Natural killer cell treated with Interleukin-12 subunit alpha and Interleukin-12 subunit beta and Interleukin-15 and Interleukin-18, amount 100 ng/mL, for 72 hours (primary cell): ENCODE measurements around the gene NME3. TPM values are rescaled to one million over a fixed set of nuclear protein-coding genes. Genes with fewer than 3 reads are reported as not detected.

Experiments used
- ATAC-seq, 2 donors: fragments of 150-1000 bp; cut with Tn5 transposase in 1 of 2; sonication (Bioruptor Pico), chemical (Tn5 transposase) in 1 of 2; 2 replicates each; pipeline ENCODE4 v1.10.0; 2021
- DNase-seq: peaks from one replicate; pipeline ENCODE4 v3.0.0; 2022; ENCODE audit warnings: low spot score
- H3K27ac Mint-ChIP-seq, 2 donors: 1 replicate in 1 of 2; 2 replicates in 1 of 2; pipeline ENCODE4 v1.8.0; 2022; ENCODE audit warnings: mixed read lengths in 2 of 2, mild to moderate bottlenecking in 1 of 2, moderate library complexity in 1 of 2
- H3K27me3 Mint-ChIP-seq, 2 donors: 1 replicate in 1 of 2; 2 replicates in 1 of 2; pipeline ENCODE4 v1.8.0; 2022; ENCODE audit warnings: mixed read lengths in 2 of 2
- H3K36me3 Mint-ChIP-seq: one replicate; pipeline ENCODE4 v1.8.0; 2022; ENCODE audit warnings: mixed read lengths
- H3K4me1 Mint-ChIP-seq, 2 donors: 1 replicate in 1 of 2; 2 replicates in 1 of 2; pipeline ENCODE4 v1.8.0; 2022; ENCODE audit warnings: low read depth in 2 of 2, mixed read lengths in 2 of 2, mild to moderate bottlenecking in 1 of 2
- H3K4me3 Mint-ChIP-seq: one replicate; pipeline ENCODE4 v1.8.0; 2022; ENCODE audit warnings: mixed read lengths
- H3K9me3 Mint-ChIP-seq: 2 replicates; pipeline ENCODE4 v1.8.0; 2022; ENCODE audit warnings: mixed read lengths
- total RNA-seq, 2 donors: library from RNA; stranded (reverse); gene quantifications; one replicate each; pipeline ENCODE4 v1.2.3, GENCODE V29; 2022

Gene NME3
- total RNA-seq, 2 donors from 2014 or later: 37.4 to 46.4 TPM

- H3K36me3 Mint-ChIP-seq: no peaks in the 10 kb centered on the region
- no peak for DNase-seq
- H3K4me1 Mint-ChIP-seq: peaks cover under 1 to 7% of the 10 kb centered on the region in 2 donors
- no peak overlapping the region for H3K27ac Mint-ChIP-seq
- H3K27me3 Mint-ChIP-seq: no peaks in the 10 kb centered on the region
- no peak for ATAC-seq
- no peaks in the 10 kb centered on the region for H3K9me3 Mint-ChIP-seq
- no peak overlapping the region for H3K4me3 Mint-ChIP-seq
Observed at GRCh38 chr16:1764971-1765370, 6.4 kb downstream of the NME3 start.

- peaks cover 0 to 7% of the 10 kb centered on the region in 2 donors for H3K4me1 Mint-ChIP-seq
- ATAC-seq (no peak), DNase-seq (no peak)
- H3K4me3 Mint-ChIP-seq: no peak overlapping the region
- H3K27ac Mint-ChIP-seq: no peak overlapping the region
- no peaks in the 10 kb centered on the region for H3K27me3 Mint-ChIP-seq
- no peaks in the 10 kb centered on the region for H3K9me3 Mint-ChIP-seq
- no peaks in the 10 kb centered on the region for H3K36me3 Mint-ChIP-seq
Observed at GRCh38 chr16:1763521-1764511, 7.5 kb downstream of the NME3 start.

GRCh38 chr16:1762879-1763520 lies 8.3 kb downstream of the NME3 start:
- no peaks in the 10 kb centered on the region for H3K36me3 Mint-ChIP-seq
- ATAC-seq: no peak

GRCh38 chr16:1762196-1762878 lies 9.0 kb downstream of the NME3 start:
- ATAC-seq (no peak), DNase-seq (no peak)
- H3K27ac Mint-ChIP-seq: no peak overlapping the region

More at GRCh38 chr16:1762879-1763520, 8.3 kb downstream of the NME3 start:
- H3K27me3 Mint-ChIP-seq: no peaks in the 10 kb centered on the region
- DNase-seq: no peak
- peaks cover 0 to 5% of the 10 kb centered on the region in 2 donors for H3K4me1 Mint-ChIP-seq
- H3K9me3 Mint-ChIP-seq: no peaks in the 10 kb centered on the region
- no peak overlapping the region for H3K27ac Mint-ChIP-seq
- H3K4me3 Mint-ChIP-seq: no peak overlapping the region

GRCh38 chr16:1761751-1762150 lies 9.6 kb downstream of the NME3 start:
- Mint-ChIP-seq H3K4me3 (no peak overlapping the region), H3K9me3 (no peaks in the 10 kb centered on the region), H3K27ac (no peak overlapping the region), H3K4me1 (peaks cover 5 to 9% of the 10 kb centered on the region in 2 donors), H3K27me3 (no peaks in the 10 kb centered on the region), H3K36me3 (no peaks in the 10 kb centered on the region)
- no peak for ATAC-seq
- no peak for DNase-seq

More at GRCh38 chr16:1762196-1762878, 9.0 kb downstream of the NME3 start:
- Mint-ChIP-seq H3K36me3 (no peaks in the 10 kb centered on the region), H3K4me1 (peaks cover 0 to 8% of the 10 kb centered on the region in 2 donors), H3K9me3 (no peaks in the 10 kb centered on the region), H3K27me3 (no peaks in the 10 kb centered on the region), H3K4me3 (no peak overlapping the region)

- Mint-ChIP-seq H3K27ac (no peak overlapping the region), H3K4me1 (peaks cover 8 to 11% of the 10 kb centered on the region in 2 donors), H3K4me3 (no peak overlapping the region), H3K36me3 (no peaks in the 10 kb centered on the region), H3K9me3 (no peaks in the 10 kb centered on the region), H3K27me3 (no peaks in the 10 kb centered on the region)
- DNase-seq (no peak), ATAC-seq (no peak)
Observed at GRCh38 chr16:1760911-1761310, 10.4 kb downstream of the NME3 start.

GRCh38 chr16:1759511-1759910 lies 11.8 kb downstream of the NME3 start:
- Mint-ChIP-seq H3K27me3 (no peaks in the 10 kb centered on the region), H3K4me1 (peaks cover 8 to 11% of the 10 kb centered on the region in 2 donors), H3K9me3 (no peaks in the 10 kb centered on the region), H3K4me3 (no peak overlapping the region), H3K36me3 (no peaks in the 10 kb centered on the region), H3K27ac (no peak overlapping the region)
- ATAC-seq: no peak
- DNase-seq: no peak

GRCh38 chr16:1758923-1759322 lies 12.4 kb downstream of the NME3 start:
- ATAC-seq (no peak), DNase-seq (no peak)
- no peaks in the 10 kb centered on the region for H3K36me3 Mint-ChIP-seq

GRCh38 chr16:1757714-1758461 lies 13.5 kb downstream of the NME3 start:
- ATAC-seq: no peak
- Mint-ChIP-seq H3K27me3 (no peaks in the 10 kb centered on the region), H3K36me3 (no peaks in the 10 kb centered on the region), H3K27ac (no peak overlapping the region), H3K9me3 (no peaks in the 10 kb centered on the region), H3K4me3 (no peak overlapping the region), H3K4me1 (peaks cover 8 to 11% of the 10 kb centered on the region in 2 donors)
- no peak for DNase-seq

More at GRCh38 chr16:1758923-1759322, 12.4 kb downstream of the NME3 start:
- Mint-ChIP-seq H3K4me3 (no peak overlapping the region), H3K9me3 (no peaks in the 10 kb centered on the region), H3K27ac (no peak overlapping the region), H3K4me1 (peaks cover 8 to 11% of the 10 kb centered on the region in 2 donors), H3K27me3 (no peaks in the 10 kb centered on the region)

- DNase-seq: no peak
- Mint-ChIP-seq H3K4me1 (peaks cover 8% of the 10 kb centered on the region in 2 donors), H3K36me3 (no peaks in the 10 kb centered on the region), H3K27ac (no peak overlapping the region), H3K27me3 (no peaks in the 10 kb centered on the region), H3K4me3 (no peak overlapping the region), H3K9me3 (no peaks in the 10 kb centered on the region)
- ATAC-seq: no peak
Observed at GRCh38 chr16:1754204-1754603, 17.1 kb downstream of the NME3 start.

- Mint-ChIP-seq H3K9me3 (no peaks in the 10 kb centered on the region), H3K4me1 (peaks cover 7 to 8% of the 10 kb centered on the region in 2 donors), H3K4me3 (no peak overlapping the region), H3K27me3 (no peaks in the 10 kb centered on the region), H3K36me3 (no peaks in the 10 kb centered on the region), H3K27ac (no peak overlapping the region)
- ATAC-seq (no peak), DNase-seq (no peak)
Observed at GRCh38 chr16:1752853-1753252, 18.5 kb downstream of the NME3 start.

- DNase-seq (no peak), ATAC-seq (no peak)
- Mint-ChIP-seq H3K27ac (no peak overlapping the region), H3K4me1 (peaks cover 3 to 4% of the 10 kb centered on the region in 2 donors), H3K9me3 (no peaks in the 10 kb centered on the region), H3K27me3 (no peaks in the 10 kb centered on the region), H3K4me3 (no peak overlapping the region), H3K36me3 (no peaks in the 10 kb centered on the region)
Observed at GRCh38 chr16:1751946-1752345, 19.4 kb downstream of the NME3 start.
